HepG2 (cell line): ENCODE results near the gene EXOSC6.

Experiments used
- CEBPB ChIP-seq: IDR thresholded peaks from 2 replicates; pipeline ENCODE4 v1.6.1; 2011; ENCODE audit warnings: low read depth, low read length, improper control_type of control experiment, borderline replicate concordance
- ISL2 ChIP-seq: sonication (generic); formaldehyde crosslinking; IDR thresholded peaks from 2 replicates; pipeline ENCODE4 v1.5.0; 2020; ENCODE audit warnings: missing genetic modification reagents
- ZBTB4 ChIP-seq: sonication (generic); formaldehyde crosslinking; IDR thresholded peaks from 2 replicates; pipeline ENCODE4 v1.4.0; 2020; ENCODE audit warnings: missing genetic modification reagents, mild to moderate bottlenecking, borderline replicate concordance
- ZNF121 ChIP-seq: sonication (generic); formaldehyde crosslinking; IDR thresholded peaks from 2 replicates; pipeline ENCODE4 v1.5.0; 2020; ENCODE audit warnings: mild to moderate bottlenecking, missing genetic modification reagents
- ZNF703 ChIP-seq: sonication (generic); formaldehyde crosslinking; IDR thresholded peaks from 2 replicates; pipeline ENCODE4 v1.5.1; 2020; ENCODE audit warnings: missing genetic modification reagents, mild to moderate bottlenecking, moderate library complexity, borderline replicate concordance

GRCh38 chr16:70298988-70299938 lies 47.5 kb upstream of the EXOSC6 start, which contains the start of gene DDX19B:
- no peak for TF ChIP-seq ZNF703 (CRISPR knock-in tag)
- peak; percentile 55; the same call in 1 of the 2 replicates for TF ChIP-seq ZBTB4
- peak; percentile 28; the same call in 1 of the 2 replicates for TF ChIP-seq ISL2 (CRISPR knock-in tag)
- peak; percentile 87; the same call in 1 of the 2 replicates for TF ChIP-seq CEBPB
- peak; percentile 93; the same call in 1 of the 2 replicates for TF ChIP-seq ZNF121 (CRISPR knock-in tag)
